MM.1S (cell line): ENCODE measurements around the gene CLIC5.

Source experiments
- DNase-seq: peaks from one replicate; pipeline ENCODE4 v3.0.0-alpha.2; 2015
- H2AFZ ChIP-seq: fragments of 300-600 bp; sonication (generic); 2 replicates; pipeline ENCODE4 v1.6.0; 2016; ENCODE audit warnings: antibody characterized with exemption, low read length
- H3F3A ChIP-seq: fragments of 300-600 bp; sonication (generic); 2 replicates; pipeline ENCODE4 v1.6.1; 2016; ENCODE audit warnings: mild to moderate bottlenecking, antibody characterized with exemption, low read length, moderate library complexity, mixed read lengths; ENCODE audit not compliant: insufficient read depth
- H3K27ac ChIP-seq: fragments of 300-600 bp; sonication (generic); 2 replicates; pipeline ENCODE4 v1.5.1; 2016; ENCODE audit warnings: mild to moderate bottlenecking, low read length
- H3K27me3 ChIP-seq: fragments of 300-600 bp; sonication (generic); replicated peaks from 2 replicates; pipeline ENCODE4 v1.6.0; 2016; ENCODE audit warnings: low read length; ENCODE audit not compliant: insufficient read depth
- H3K36me3 ChIP-seq: fragments of 300-600 bp; sonication (generic); replicated peaks from 2 replicates; pipeline ENCODE4 v1.6.1; 2016; ENCODE audit warnings: mild to moderate bottlenecking, low read length, mixed read lengths; ENCODE audit not compliant: insufficient read depth
- H3K4me1 ChIP-seq: fragments of 300-600 bp; sonication (generic); 2 replicates; pipeline ENCODE4 v1.6.1; 2016; ENCODE audit warnings: low read length, mixed read lengths
- H3K4me2 ChIP-seq: fragments of 300-600 bp; sonication (generic); 2 replicates; pipeline ENCODE4 v1.6.0; 2016; ENCODE audit warnings: low read depth, low read length
- H3K4me3 ChIP-seq: fragments of 300-600 bp; sonication (generic); 2 replicates; pipeline ENCODE4 v1.5.1; 2016; ENCODE audit warnings: low read length, mixed read lengths
- H3K79me2 ChIP-seq: fragments of 300-600 bp; sonication (generic); 2 replicates; pipeline ENCODE4 v1.6.1; 2016; ENCODE audit warnings: mixed run types, low read length, mixed read lengths
- H3K9ac ChIP-seq: fragments of 300-600 bp; sonication (generic); 2 replicates; pipeline ENCODE4 v1.6.1; 2016; ENCODE audit warnings: low read length, mixed read lengths
- H3K9me2 ChIP-seq: fragments of 300-600 bp; sonication (generic); replicated peaks from 2 replicates; pipeline ENCODE4 v1.6.1; 2016; ENCODE audit warnings: mild to moderate bottlenecking, low read length, mixed read lengths; ENCODE audit not compliant: insufficient read depth
- H3K9me3 ChIP-seq: fragments of 300-600 bp; sonication (generic); replicated peaks from 2 replicates; pipeline ENCODE4 v1.6.1; 2016; ENCODE audit warnings: mild to moderate bottlenecking, low read length, mixed read lengths; ENCODE audit not compliant: insufficient read depth
- H4K20me1 ChIP-seq: fragments of 300-600 bp; sonication (generic); 2 replicates; pipeline ENCODE4 v1.6.1; 2016; ENCODE audit warnings: mild to moderate bottlenecking, low read length, moderate library complexity, mixed read lengths; ENCODE audit not compliant: insufficient read depth
- EZH2 ChIP-seq: fragments of 300-600 bp; sonication (generic); optimal IDR thresholded peaks from 2 replicates; pipeline ENCODE3; 2017; ENCODE audit warnings: low read depth, mild to moderate bottlenecking, antibody characterized with exemption, low read length, mixed read lengths
- EZH2phosphoT487 ChIP-seq: fragments of 300-600 bp; sonication (generic); IDR thresholded peaks from 2 replicates; pipeline ENCODE4 v1.6.1; 2018; ENCODE audit warnings: antibody characterized with exemption, low read length
- TF ChIP-seq, protein P1 (sequence below): fragments of 300-600 bp; sonication (generic); IDR thresholded peaks from 2 replicates; pipeline ENCODE4 v1.5.1; 2016; ENCODE audit warnings: antibody characterized with exemption, low read length, mixed read lengths

Gene CLIC5

DNA sequence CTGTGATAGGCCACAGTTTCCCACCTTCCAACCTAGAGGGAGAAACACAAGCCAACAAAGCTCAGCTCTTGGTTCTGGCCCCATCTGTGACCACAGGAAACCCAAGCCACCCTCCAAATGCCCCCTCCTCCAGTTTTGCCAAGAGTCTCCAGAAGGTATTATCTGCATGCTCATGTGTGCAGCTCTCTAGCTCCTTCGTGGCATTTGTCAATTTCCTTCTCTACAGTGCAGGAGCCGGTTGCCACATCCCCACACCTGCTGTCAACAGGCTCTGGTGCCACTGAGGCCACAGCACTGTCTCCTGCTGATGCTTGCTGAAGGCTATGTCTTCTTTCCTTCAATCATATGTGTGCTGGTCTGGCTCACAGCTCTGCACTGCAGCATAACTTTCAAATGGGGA is 177.2 kb downstream of the CLIC5 start:
- Histone ChIP-seq H3K27ac (no peak overlapping the region), H3K4me3 (no peak overlapping the region), H3K4me1 (no peaks in the 10 kb centered on the region), H3K4me2 (no peak overlapping the region), H3F3A (no peaks in the 10 kb centered on the region), H3K27me3 (no peaks in the 10 kb centered on the region), H3K9ac (no peak overlapping the region), H3K9me2 (no peaks in the 10 kb centered on the region), H4K20me1 (no peaks in the 10 kb centered on the region), H3K36me3 (no peaks in the 10 kb centered on the region), H3K9me3 (no peaks in the 10 kb centered on the region), H3K79me2 (no peaks in the 10 kb centered on the region), H2AFZ (no peak overlapping the region)
- TF ChIP-seq, protein P1, sequence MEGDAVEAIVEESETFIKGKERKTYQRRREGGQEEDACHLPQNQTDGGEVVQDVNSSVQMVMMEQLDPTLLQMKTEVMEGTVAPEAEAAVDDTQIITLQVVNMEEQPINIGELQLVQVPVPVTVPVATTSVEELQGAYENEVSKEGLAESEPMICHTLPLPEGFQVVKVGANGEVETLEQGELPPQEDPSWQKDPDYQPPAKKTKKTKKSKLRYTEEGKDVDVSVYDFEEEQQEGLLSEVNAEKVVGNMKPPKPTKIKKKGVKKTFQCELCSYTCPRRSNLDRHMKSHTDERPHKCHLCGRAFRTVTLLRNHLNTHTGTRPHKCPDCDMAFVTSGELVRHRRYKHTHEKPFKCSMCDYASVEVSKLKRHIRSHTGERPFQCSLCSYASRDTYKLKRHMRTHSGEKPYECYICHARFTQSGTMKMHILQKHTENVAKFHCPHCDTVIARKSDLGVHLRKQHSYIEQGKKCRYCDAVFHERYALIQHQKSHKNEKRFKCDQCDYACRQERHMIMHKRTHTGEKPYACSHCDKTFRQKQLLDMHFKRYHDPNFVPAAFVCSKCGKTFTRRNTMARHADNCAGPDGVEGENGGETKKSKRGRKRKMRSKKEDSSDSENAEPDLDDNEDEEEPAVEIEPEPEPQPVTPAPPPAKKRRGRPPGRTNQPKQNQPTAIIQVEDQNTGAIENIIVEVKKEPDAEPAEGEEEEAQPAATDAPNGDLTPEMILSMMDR, result no peak
- no peak for TF ChIP-seq EZH2
- no peak for TF ChIP-seq EZH2phosphoT487
- no peak for DNase-seq

GRCh38 chr6:45837541-45838200 is 178.0 kb downstream of the CLIC5 start:
- no peaks in the 10 kb centered on the region for H3K27me3 ChIP-seq
- no peaks in the 10 kb centered on the region for H3K9me3 ChIP-seq
- no peak overlapping the region for H3K27ac ChIP-seq
- no peak overlapping the region for H2AFZ ChIP-seq
- H3F3A ChIP-seq, result no peaks in the 10 kb centered on the region
- no peaks in the 10 kb centered on the region for H3K4me1 ChIP-seq
- H3K36me3 ChIP-seq, result no peaks in the 10 kb centered on the region
- H3K9me2 ChIP-seq, result no peaks in the 10 kb centered on the region
- H3K4me3 ChIP-seq, result no peak overlapping the region
- TF ChIP-seq, protein P1, result no peak
- TF ChIP-seq EZH2, result no peak
- no peak for TF ChIP-seq EZH2phosphoT487
- no peaks in the 10 kb centered on the region for H3K79me2 ChIP-seq
- DNase-seq, result no peak
- no peaks in the 10 kb centered on the region for H4K20me1 ChIP-seq
- H3K4me2 ChIP-seq, result no peak overlapping the region
- H3K9ac ChIP-seq, result no peak overlapping the region

GRCh38 chr6:45836984-45837383 is 178.7 kb downstream of the CLIC5 start:
- DNase-seq, result no peak
- Histone ChIP-seq H3K27me3 (no peaks in the 10 kb centered on the region), H3F3A (no peaks in the 10 kb centered on the region), H2AFZ (no peak overlapping the region), H3K27ac (no peak overlapping the region), H3K4me3 (no peak overlapping the region), H3K4me2 (no peak overlapping the region), H3K4me1 (peaks cover 3% of the 10 kb centered on the region), H4K20me1 (no peaks in the 10 kb centered on the region), H3K9me3 (no peaks in the 10 kb centered on the region), H3K36me3 (no peaks in the 10 kb centered on the region), H3K9me2 (no peaks in the 10 kb centered on the region), H3K9ac (no peak overlapping the region), H3K79me2 (no peaks in the 10 kb centered on the region)
- TF ChIP-seq, protein P1, result no peak
- TF ChIP-seq EZH2 (no peak), EZH2phosphoT487 (no peak)
